B cell (primary cell): ENCODE measurements around the gene IFNAR2. TPM values are rescaled to one million over a fixed set of nuclear protein-coding genes. Genes with fewer than 3 reads are reported as not detected.
A peak's percentile ranks its signal among the peaks of the same experiment; 100 is the strongest.

Experiments
- ATAC-seq: fragments of 200-7000 bp; cut with Tn5 transposase; one replicate; pipeline ENCODE4 v1.10.0; 2021; ENCODE audit warnings: low read depth, mild to moderate bottlenecking, moderate number of reproducible peaks, moderate library complexity
- CTCF ChIA-PET: fragments of 350-600 bp; sonication (Branson Sonifier 250); formaldehyde crosslinking; loops from one replicate; lab custom pipeline; 2021; ENCODE audit warnings: antibody characterized with exemption, inconsistent platforms; lab: Charles Lee
- POLR2A ChIA-PET: fragments of 350-600 bp; sonication (Branson Sonifier 250); formaldehyde crosslinking; loops from one replicate; lab custom pipeline; 2021; ENCODE audit warnings: antibody characterized with exemption; lab: Charles Lee
- DNase-seq: peaks from one replicate; pipeline ENCODE4 v3.0.0; 2013
- H2AFZ ChIP-seq: 2 replicates; pipeline ENCODE4 v1.6.1; 2012; ENCODE audit warnings: mild to moderate bottlenecking, low read depth, low read length; ENCODE audit not compliant: insufficient read depth, poor library complexity, severe bottlenecking
- H3K27ac ChIP-seq, 2 donors: 1 replicate in 1 of 2; 2 replicates in 1 of 2; pipeline ENCODE4 v1.5.1; 2012 to 2013; ENCODE audit warnings: low read length in 2 of 2, mild to moderate bottlenecking in 2 of 2, moderate library complexity in 1 of 2
- H3K27me3 ChIP-seq, 4 experiments: fragments of 200-600 bp in 1 of 4; sonication (generic) in 1 of 4; replicated peaks in 1 of 4; 1 replicate in 2 of 4; 2 replicates in 2 of 4; pipeline versions ENCODE4 v1.6.1 to v1.7.0; 2013 to 2016; ENCODE audit warnings: low read length in 3 of 4, mild to moderate bottlenecking in 2 of 4, mixed read lengths in 1 of 4, moderate library complexity in 1 of 4; ENCODE audit not compliant: insufficient read depth in 4 of 4, control insufficient read depth in 3 of 4; ENCODE audit errors: control extremely low read depth in 1 of 4
- H3K36me3 ChIP-seq, 2 experiments: replicated peaks in 1 of 2; 1 replicate in 1 of 2; 2 replicates in 1 of 2; pipeline versions ENCODE4 v1.6.1 to v1.7.1; 2013; ENCODE audit warnings: low read length in 1 of 2; ENCODE audit not compliant: insufficient read depth in 2 of 2, control insufficient read depth in 1 of 2; ENCODE audit errors: control extremely low read depth in 1 of 2, extremely low read depth in 1 of 2
- H3K4me1 ChIP-seq, 2 donors: fragments of 200-600 bp in 1 of 2; sonication (generic) in 1 of 2; 1 replicate in 1 of 2; 2 replicates in 1 of 2; pipeline versions ENCODE4 v1.5.1 to v1.6.1; 2013 to 2017; ENCODE audit warnings: low read length in 2 of 2; ENCODE audit not compliant: control insufficient read depth in 2 of 2, insufficient read depth in 2 of 2
- H3K4me2 ChIP-seq: replicated peaks from 2 replicates; pipeline ENCODE3; 2012; ENCODE audit warnings: mild to moderate bottlenecking, low read depth, low read length; ENCODE audit not compliant: poor library complexity, severe bottlenecking
- H3K4me3 ChIP-seq, 5 experiments: fragments of 200-600 bp in 1 of 5; sonication (generic) in 1 of 5; 1 replicate in 3 of 5; 2 replicates in 2 of 5; pipeline versions ENCODE4 v1.5.1 to v1.7.0; 2011 to 2016; ENCODE audit warnings: low read length in 4 of 5, mild to moderate bottlenecking in 4 of 5, low read depth in 2 of 5, control low read depth in 1 of 5, moderate library complexity in 1 of 5; ENCODE audit not compliant: insufficient read depth in 1 of 5; ENCODE audit errors: control extremely low read depth in 1 of 5, extremely low read depth in 1 of 5
- H3K79me2 ChIP-seq: fragments of 200-600 bp; sonication (generic); one replicate; pipeline ENCODE4 v1.6.0; 2016; ENCODE audit warnings: low read length; ENCODE audit not compliant: control insufficient read depth, insufficient read depth
- H3K9ac ChIP-seq: fragments of 200-600 bp; sonication (generic); 2 replicates; pipeline ENCODE4 v1.6.1; 2017; ENCODE audit warnings: mild to moderate bottlenecking, low read length, moderate library complexity
- H3K9me3 ChIP-seq, 3 donors: one replicate each; pipeline versions ENCODE4 v1.6.1 to v1.7.1; 2013; ENCODE audit warnings: low read length in 2 of 3; ENCODE audit not compliant: control insufficient read depth in 2 of 3, insufficient read depth in 1 of 3; ENCODE audit errors: control extremely low read depth in 1 of 3
- H4K20me1 ChIP-seq: 2 replicates; pipeline ENCODE4 v1.6.0; 2012; ENCODE audit warnings: mild to moderate bottlenecking, low read length; ENCODE audit not compliant: insufficient read depth, control insufficient read depth, poor library complexity, severe bottlenecking
- H3K27ac Mint-ChIP-seq: one replicate; pipeline ENCODE4 v1.8.0; 2021; ENCODE audit warnings: mixed read lengths
- H3K27me3 Mint-ChIP-seq: one replicate; pipeline ENCODE4 v1.8.0; 2021; ENCODE audit warnings: mixed read lengths
- H3K4me1 Mint-ChIP-seq: one replicate; pipeline ENCODE4 v1.8.0; 2021; ENCODE audit warnings: mixed read lengths
- H3K4me3 Mint-ChIP-seq: one replicate; pipeline ENCODE4 v1.8.0; 2021; ENCODE audit warnings: mixed read lengths
- H3K9me3 Mint-ChIP-seq: one replicate; pipeline ENCODE4 v1.8.0; 2022; ENCODE audit warnings: mixed read lengths; ENCODE audit not compliant: insufficient read depth
- CTCF ChIP-seq: fragments of 200-600 bp; IDR thresholded peaks from one replicate; pipeline ENCODE4 v1.8.0; 2022; ENCODE audit warnings: antibody characterized with exemption, mild to moderate bottlenecking
- EZH2 ChIP-seq: IDR thresholded peaks from 2 replicates; pipeline ENCODE4 v1.6.1; 2012; ENCODE audit warnings: borderline replicate concordance, low read depth, mild to moderate bottlenecking, moderate library complexity, low read length; ENCODE audit not compliant: insufficient read depth, poor library complexity, severe bottlenecking
- WGBS: methylation state at CpG from one replicate; pipeline ENCODE4 v1.1.5; 2013; ENCODE audit warnings: missing lambda C conversion rate; ENCODE audit not compliant: insufficient coverage; 5-methylcytosine and 5-hydroxymethylcytosine counted together
- intact Hi-C: fragments of 100-400 bp; cut with micrococcal nuclease; formaldehyde crosslinking; loops from one replicate; pipeline ENCODE4 v1.10.0; 2022
- polyA plus RNA-seq: library from polyadenylated mRNA; depleted of rRNA; stranded (reverse); fragments of >200 nt; gene quantifications from 2 replicates; pipeline ENCODE4 v1.2.3, GENCODE V29; 2012
- total RNA-seq, 2 donors: library from RNA; stranded (reverse); fragments of 120-200 nt in 1 of 2; gene quantifications; 1 replicate in 1 of 2; 2 replicates in 1 of 2; pipeline versions ENCODE4 v1.2.3 to v1.2.4, GENCODE V29; 2013 to 2022

Gene IFNAR2
- total and polyA plus RNA-seq, 2 donors (not counting 1 experiment from before 2014, with no cell fraction given) = 33.0 to 45.0 TPM

DNA sequence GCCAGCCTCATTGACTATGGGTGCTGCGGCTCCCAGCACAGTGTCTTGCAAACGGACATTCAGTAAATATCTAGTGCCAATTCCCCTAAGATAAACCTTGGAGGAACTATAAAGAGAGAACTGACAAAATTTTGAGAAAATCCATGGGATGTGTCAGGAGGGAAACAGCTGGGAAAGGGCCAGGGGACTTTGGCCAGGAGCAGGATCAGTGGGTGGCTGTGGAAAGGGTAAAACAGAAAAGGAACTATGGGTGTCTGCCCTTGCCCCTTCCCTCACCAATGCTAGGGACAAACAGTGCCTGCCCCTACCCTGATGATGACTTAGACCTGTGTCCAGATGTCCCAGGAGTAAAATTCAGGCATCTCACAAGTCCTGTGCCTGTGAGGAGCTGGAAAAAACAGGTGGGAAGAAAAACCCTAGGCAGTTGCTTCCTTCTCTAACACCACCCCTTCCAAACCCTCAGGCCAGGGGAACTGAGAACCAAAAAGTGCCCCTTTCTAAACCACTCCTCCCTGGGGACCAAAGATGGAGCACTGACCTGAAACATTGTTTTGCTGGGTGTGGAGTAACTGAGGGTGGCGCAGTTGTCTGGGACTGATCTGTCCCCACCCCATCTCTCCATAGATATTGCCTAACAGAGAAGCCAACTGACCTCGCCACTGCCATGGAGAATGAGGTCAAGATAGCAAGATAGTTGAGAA, 22.1 kb upstream of the IFNAR2 start:
- DNase-seq (peak; percentile 66), ATAC-seq (peak; percentile 74)
- CTCF ChIA-PET = interaction anchor here (0.6 to 1.7 kb wide), 6 partner anchors 9 to 237 kb away, joined by 3 to 7 read pairs (median 4); no protein-coding TSS in a partner anchor
- no peaks in the 10 kb centered on the region for H3K27me3 Mint-ChIP-seq
- Histone ChIP-seq H3K27me3 (no peaks in the 10 kb centered on the region), H3K4me2 (peak overlapping the region; percentile 52), H4K20me1 (no peaks in the 10 kb centered on the region), H3K27ac (peak overlapping the region in 1 of 2 donors; percentile 60), H2AFZ (no peak overlapping the region), H3K4me1 (peaks cover 57 to 69% of the 10 kb centered on the region in 2 donors), H3K9ac (no peak overlapping the region), H3K4me3 (peak overlapping the region in 2 of 5 experiments; percentile 5 to 17), H3K36me3 (no peaks in the 10 kb centered on the region), H3K79me2 (no peaks in the 10 kb centered on the region), H3K9me3 (no peaks in the 10 kb centered on the region)
- H3K27ac Mint-ChIP-seq = peak overlapping the region; percentile 75
- TF ChIP-seq CTCF = no peak
- no peak for TF ChIP-seq EZH2
- intact Hi-C loops = no loop called here
- POLR2A ChIA-PET = interaction anchor here (0.6 to 0.8 kb wide), 2 partner anchors 59 to 195 kb away, joined by 3 to 8 read pairs; no protein-coding TSS in a partner anchor
- H3K4me3 Mint-ChIP-seq = peak overlapping the region; percentile 75
- peaks cover 4% of the 10 kb centered on the region for H3K9me3 Mint-ChIP-seq
- WGBS = no CpG with 5 or more reads among the region's 4 CpGs
- peaks cover 56% of the 10 kb centered on the region for H3K4me1 Mint-ChIP-seq

- TF ChIP-seq CTCF (no peak), EZH2 (no peak)
- Histone ChIP-seq H3K9ac (no peak overlapping the region), H3K4me3 (no peak overlapping the region), H3K79me2 (no peaks in the 10 kb centered on the region), H3K36me3 (no peaks in the 10 kb centered on the region), H4K20me1 (no peaks in the 10 kb centered on the region), H3K27ac (no peak overlapping the region), H3K4me2 (peak overlapping the region; percentile 52), H2AFZ (no peak overlapping the region), H3K9me3 (no peaks in the 10 kb centered on the region), H3K4me1 (peaks cover 61 to 78% of the 10 kb centered on the region in 2 donors), H3K27me3 (no peaks in the 10 kb centered on the region)
- 100% methylated on average over 1 of the region's 1 CpG for WGBS
- ATAC-seq (no peak), DNase-seq (no peak)
- intact Hi-C loops = no loop called here
- ChIA-PET POLR2A (no interaction called here), CTCF (interaction anchor here (0.6 to 1.7 kb wide), 8 partner anchors 9 to 236 kb away, joined by 3 to 7 read pairs (median 4); no protein-coding TSS in a partner anchor)
- no peak overlapping the region for H3K27ac Mint-ChIP-seq
- H3K4me3 Mint-ChIP-seq = no peak overlapping the region
- H3K27me3 Mint-ChIP-seq = no peaks in the 10 kb centered on the region
- H3K4me1 Mint-ChIP-seq = peaks cover 60% of the 10 kb centered on the region
- H3K9me3 Mint-ChIP-seq = peaks cover 4% of the 10 kb centered on the region
These were observed 21.2 kb upstream of the IFNAR2 start for GRCh38 chr21:33208534-33208933.
